Activated T-helper 1 cell treated with anti-CD3 and anti-CD28 coated beads, Interleukin-12 subunit alpha, Interleukin-12 subunit beta, Interleukin-2, Interleukin-4 antibody, amounts not matched to agents 30 ng/mL and 10 ng/mL and 1 ng/mL, durations not matched to agents 14 hours and 24 hours and 36 hours (primary cell): Measurements from ENCODE around the gene ARHGAP29. TPM values are rescaled to one million over a fixed set of nuclear protein-coding genes. Genes with fewer than 3 reads are reported as not detected.

Source experiments
- DNase-seq: peaks from one replicate; pipeline ENCODE4 v3.0.0; 2021; ENCODE audit warnings: low spot score
- H3K27ac Mint-ChIP-seq: one replicate; pipeline ENCODE4 v1.8.0; 2021; ENCODE audit warnings: mild to moderate bottlenecking, mixed read lengths
- H3K27me3 Mint-ChIP-seq: one replicate; pipeline ENCODE4 v1.8.0; 2022; ENCODE audit warnings: mild to moderate bottlenecking, moderate library complexity, mixed read lengths; ENCODE audit not compliant: insufficient read depth
- H3K36me3 Mint-ChIP-seq: one replicate; pipeline ENCODE4 v1.8.0; 2021; ENCODE audit warnings: low read depth, mixed read lengths
- H3K4me1 Mint-ChIP-seq: one replicate; pipeline ENCODE4 v1.8.0; 2021; ENCODE audit warnings: low read depth, mixed read lengths
- H3K4me3 Mint-ChIP-seq: one replicate; pipeline ENCODE4 v1.8.0; 2021; ENCODE audit warnings: mild to moderate bottlenecking, moderate library complexity, mixed read lengths
- H3K9me3 Mint-ChIP-seq: one replicate; pipeline ENCODE4 v1.8.0; 2021; ENCODE audit warnings: mixed read lengths
- intact Hi-C: fragments of 100-400 bp; cut with micrococcal nuclease; formaldehyde crosslinking; loops from one replicate; pipeline ENCODE4 v1.15.1; 2024
- total RNA-seq: library from RNA; stranded (reverse); gene quantifications from 2 replicates; pipeline ENCODE4 v1.2.3, GENCODE V29; 2022

Gene ARHGAP29
- total RNA-seq, 1 donor from 2014 or later = not detected

DNA sequence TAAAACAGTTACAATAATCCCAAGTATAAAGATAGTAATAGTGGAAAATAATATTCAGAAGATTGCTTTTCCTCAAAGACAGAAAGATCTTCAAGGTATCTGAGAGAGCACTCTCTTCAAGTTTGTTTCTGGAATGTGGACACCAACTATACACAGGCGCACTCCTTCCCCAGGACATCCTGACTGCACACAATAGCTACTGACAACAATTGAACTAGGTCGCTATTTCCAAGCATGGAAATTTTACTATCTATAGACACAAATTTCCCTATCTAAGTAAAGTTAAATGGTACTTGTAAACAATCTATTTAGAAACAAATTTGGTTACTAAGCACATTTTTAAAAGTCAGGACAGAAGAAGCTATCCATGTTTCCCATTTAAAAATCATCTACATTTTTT, 19.1 kb downstream of the ARHGAP29 start:
- intact Hi-C loops = no loop called here
- Mint-ChIP-seq H3K27me3 (peaks cover 29% of the 10 kb centered on the region), H3K27ac (no peak overlapping the region), H3K4me1 (no peaks in the 10 kb centered on the region), H3K36me3 (no peaks in the 10 kb centered on the region), H3K4me3 (no peak overlapping the region), H3K9me3 (no peaks in the 10 kb centered on the region)
- no peak for DNase-seq

DNA sequence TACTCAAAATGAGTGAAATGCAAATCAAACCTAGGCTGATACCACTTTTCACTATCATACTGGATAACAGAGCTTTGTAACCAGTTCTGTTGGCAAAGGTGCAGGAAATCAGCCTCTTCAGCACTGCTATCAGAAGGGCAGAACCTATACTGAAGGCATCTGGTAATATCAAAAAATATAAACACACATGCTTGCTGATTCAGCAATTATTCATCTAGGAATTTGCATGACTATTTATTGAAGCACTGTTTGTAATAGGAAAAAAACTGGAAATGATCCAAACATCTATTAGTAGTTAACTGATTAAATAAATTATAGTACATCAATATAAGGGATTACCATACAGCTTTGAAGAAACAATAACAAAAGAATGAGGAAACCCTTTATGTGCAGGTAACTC, 21.4 kb downstream of the ARHGAP29 start:
- Mint-ChIP-seq H3K9me3 (no peaks in the 10 kb centered on the region), H3K27me3 (peaks cover 27% of the 10 kb centered on the region), H3K4me1 (no peaks in the 10 kb centered on the region), H3K27ac (no peak overlapping the region), H3K36me3 (no peaks in the 10 kb centered on the region), H3K4me3 (no peak overlapping the region)
- DNase-seq = no peak
- intact Hi-C loops = no loop called here

DNA sequence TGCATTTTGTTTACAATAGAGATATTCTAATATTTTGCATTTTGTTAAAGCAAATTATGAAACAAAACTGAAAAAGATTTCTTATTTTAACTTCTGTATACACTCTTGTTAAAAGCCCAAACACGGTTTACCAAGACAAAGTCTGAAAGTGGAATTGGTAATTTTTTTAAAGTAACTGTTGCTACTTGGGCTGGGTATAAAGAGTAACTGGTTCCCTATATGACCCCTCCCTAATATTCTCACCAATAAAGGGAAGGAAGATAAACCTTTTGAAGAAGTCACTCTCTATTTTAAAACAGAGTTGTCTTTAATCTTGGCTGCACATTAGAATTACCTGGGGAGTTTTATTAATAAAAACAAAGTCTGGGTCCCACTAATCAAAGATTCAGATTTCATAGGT, 27.4 kb downstream of the ARHGAP29 start:
- Mint-ChIP-seq H3K27ac (no peak overlapping the region), H3K27me3 (peaks cover 8% of the 10 kb centered on the region), H3K4me1 (no peaks in the 10 kb centered on the region), H3K9me3 (no peaks in the 10 kb centered on the region), H3K4me3 (no peak overlapping the region), H3K36me3 (no peaks in the 10 kb centered on the region)
- DNase-seq = no peak
- intact Hi-C loops = no loop called here

DNA sequence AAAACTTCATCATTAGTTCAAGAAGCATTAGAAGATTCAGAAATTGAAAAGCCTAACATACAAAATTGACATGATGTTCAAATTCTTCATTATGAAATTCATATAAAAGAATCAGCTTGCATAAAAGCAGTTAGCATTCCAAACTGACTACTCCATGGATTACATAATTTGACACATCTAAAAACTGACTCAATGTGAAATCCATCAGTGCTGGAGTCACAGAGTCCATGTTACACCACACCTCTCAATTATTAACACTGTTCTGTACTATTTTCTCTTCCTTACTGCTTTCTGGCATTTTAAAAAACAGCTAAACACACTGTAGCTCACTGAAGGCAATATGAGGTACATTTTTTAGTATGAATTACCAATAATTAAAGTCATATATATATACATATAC, 28.0 kb downstream of the ARHGAP29 start:
- intact Hi-C loops = no loop called here
- H3K27me3 Mint-ChIP-seq = peaks cover 7% of the 10 kb centered on the region
- no peak overlapping the region for H3K4me3 Mint-ChIP-seq

DNA sequence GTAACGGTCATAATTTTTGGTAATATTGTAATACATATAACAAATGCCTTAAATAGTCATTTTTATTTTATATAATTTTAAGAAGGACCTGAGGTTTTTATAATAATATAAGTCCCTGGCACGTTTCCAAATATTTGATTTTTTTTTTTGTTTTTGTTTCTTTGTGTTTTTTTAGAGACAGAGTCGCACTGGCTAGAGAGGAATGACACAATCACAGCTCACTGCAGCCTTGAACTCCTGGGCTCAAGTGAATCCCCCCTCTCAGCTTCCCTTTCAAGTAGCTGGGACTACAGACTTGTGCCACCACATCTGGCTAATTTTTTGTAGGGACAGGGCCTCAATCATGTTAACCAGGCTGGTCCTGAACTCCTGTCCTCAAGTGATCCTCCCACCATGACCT, 29.7 kb downstream of the ARHGAP29 start:
- H3K4me3 Mint-ChIP-seq = no peak overlapping the region
- no peaks in the 10 kb centered on the region for H3K4me1 Mint-ChIP-seq
- H3K36me3 Mint-ChIP-seq = no peaks in the 10 kb centered on the region
- H3K9me3 Mint-ChIP-seq = no peaks in the 10 kb centered on the region
- H3K27me3 Mint-ChIP-seq = peaks cover 4% of the 10 kb centered on the region
- intact Hi-C loops = no loop called here
- no peak overlapping the region for H3K27ac Mint-ChIP-seq
- DNase-seq = no peak

More for the DNA sequence above, 28.0 kb downstream of the ARHGAP29 start:
- no peaks in the 10 kb centered on the region for H3K9me3 Mint-ChIP-seq
- DNase-seq = no peak
- H3K4me1 Mint-ChIP-seq = no peaks in the 10 kb centered on the region
- H3K36me3 Mint-ChIP-seq = no peaks in the 10 kb centered on the region
- no peak overlapping the region for H3K27ac Mint-ChIP-seq

DNA sequence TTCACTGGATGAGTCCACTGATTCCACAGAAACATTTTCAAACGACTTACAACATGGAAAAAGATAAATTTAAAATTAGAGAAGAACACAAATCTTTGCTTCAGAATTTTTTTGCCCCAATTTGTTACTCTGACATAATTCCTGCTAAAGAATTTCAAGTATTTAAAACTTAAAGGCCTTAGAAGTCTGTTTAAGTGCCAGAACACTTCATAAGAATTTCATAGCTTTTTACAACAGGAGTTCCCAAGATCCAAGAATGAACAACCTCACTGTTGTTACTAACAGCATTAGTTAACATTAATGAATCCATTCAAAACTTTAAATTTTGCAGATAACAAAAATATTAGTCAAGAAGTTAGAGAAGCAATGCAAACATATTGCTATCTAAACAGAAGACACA, 31.7 kb downstream of the ARHGAP29 start:
- Mint-ChIP-seq H3K4me3 (no peak overlapping the region), H3K4me1 (no peaks in the 10 kb centered on the region), H3K27ac (no peak overlapping the region), H3K27me3 (peaks cover 12% of the 10 kb centered on the region), H3K36me3 (no peaks in the 10 kb centered on the region), H3K9me3 (no peaks in the 10 kb centered on the region)
- no peak for DNase-seq
- intact Hi-C loops = no loop called here

DNA sequence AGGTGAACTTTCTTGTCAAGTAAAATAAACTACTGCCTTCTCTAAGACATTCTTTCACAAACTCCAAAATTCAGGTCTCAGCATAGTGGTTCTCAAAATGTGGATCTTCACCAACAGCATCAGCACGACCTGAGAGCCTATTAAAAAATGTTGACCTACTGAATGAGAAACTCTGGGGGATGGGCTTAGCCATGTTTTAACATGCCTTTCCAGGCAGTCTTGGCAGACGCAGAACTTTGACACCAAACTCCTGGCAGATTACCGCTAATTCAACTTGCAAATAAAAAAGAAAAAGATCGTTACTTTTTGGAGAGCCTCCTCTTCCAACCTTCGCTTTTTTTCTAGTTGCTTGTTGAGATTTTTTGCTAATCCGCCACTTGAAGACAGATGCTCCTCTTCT, 35.1 kb downstream of the ARHGAP29 start:
- Mint-ChIP-seq H3K9me3 (no peaks in the 10 kb centered on the region), H3K4me1 (no peaks in the 10 kb centered on the region), H3K4me3 (no peak overlapping the region), H3K27me3 (peaks cover 20% of the 10 kb centered on the region), H3K36me3 (no peaks in the 10 kb centered on the region), H3K27ac (no peak overlapping the region)
- DNase-seq = no peak
- intact Hi-C loops = no loop called here

DNA sequence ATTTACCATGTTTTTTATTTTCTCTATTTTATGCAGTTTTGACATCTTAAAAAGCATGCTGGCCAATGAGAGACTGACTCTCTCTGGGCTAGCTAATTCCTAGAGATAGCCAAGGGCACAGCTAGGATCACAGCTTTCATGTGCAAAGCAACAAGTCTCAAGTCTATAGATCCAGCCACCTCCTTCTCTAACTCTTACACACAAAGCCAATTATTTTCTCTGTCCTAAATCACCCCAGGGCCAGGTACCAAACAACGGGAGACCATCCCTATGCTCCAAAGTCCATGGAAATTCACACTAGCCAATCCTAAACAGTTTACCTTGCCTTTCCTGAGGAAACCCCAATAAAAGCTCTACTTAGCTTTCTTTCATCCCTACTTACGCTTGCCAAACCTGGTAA, 38.0 kb downstream of the ARHGAP29 start:
- H3K9me3 Mint-ChIP-seq = no peaks in the 10 kb centered on the region
- H3K27me3 Mint-ChIP-seq = peaks cover 17% of the 10 kb centered on the region
- no peaks in the 10 kb centered on the region for H3K4me1 Mint-ChIP-seq
- no peak for DNase-seq
- no peak overlapping the region for H3K27ac Mint-ChIP-seq
- no peaks in the 10 kb centered on the region for H3K36me3 Mint-ChIP-seq
- no peak overlapping the region for H3K4me3 Mint-ChIP-seq
- intact Hi-C loops = no loop called here

DNA sequence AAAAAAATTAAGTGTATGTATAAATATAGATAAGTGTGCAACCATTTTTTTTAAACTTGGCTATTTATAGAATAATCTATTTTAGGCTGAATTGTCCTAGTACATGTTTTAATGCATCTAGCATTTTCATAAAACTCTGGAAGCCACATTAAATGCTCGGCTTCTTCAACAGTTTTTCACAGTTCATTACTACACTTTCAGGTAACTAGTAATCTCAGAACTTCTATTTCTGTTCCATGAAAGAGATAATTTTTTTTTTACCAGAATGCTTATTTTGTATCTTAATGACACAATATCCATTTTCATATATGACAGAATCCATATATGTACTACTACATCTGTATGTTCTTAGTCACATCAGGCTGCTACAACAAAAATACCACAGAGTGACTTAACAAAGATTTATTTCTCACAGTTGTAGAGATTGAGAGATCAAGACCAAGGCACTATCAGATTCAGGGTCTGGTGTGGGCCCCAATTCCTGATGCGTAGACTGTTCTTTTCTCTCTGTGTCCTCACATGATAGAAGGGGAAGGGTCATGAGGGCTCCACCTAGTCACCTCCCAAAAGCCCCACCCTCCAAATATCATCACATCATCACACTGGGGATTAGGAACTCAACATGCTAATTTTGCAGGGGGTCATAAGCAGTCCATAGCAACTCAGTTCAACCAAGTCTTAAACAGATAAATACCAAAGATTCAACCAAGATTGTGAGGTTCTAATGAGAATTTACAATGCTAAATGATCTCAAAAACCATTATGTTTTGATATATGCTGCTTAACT, 43.1 kb downstream of the ARHGAP29 start:
- H3K27me3 Mint-ChIP-seq = peaks cover 12% of the 10 kb centered on the region
- H3K9me3 Mint-ChIP-seq = no peaks in the 10 kb centered on the region
- intact Hi-C loops = no loop called here
- no peak overlapping the region for H3K4me3 Mint-ChIP-seq
- H3K27ac Mint-ChIP-seq = no peak overlapping the region
- no peaks in the 10 kb centered on the region for H3K4me1 Mint-ChIP-seq
- no peak for DNase-seq
- H3K36me3 Mint-ChIP-seq = no peaks in the 10 kb centered on the region

DNA sequence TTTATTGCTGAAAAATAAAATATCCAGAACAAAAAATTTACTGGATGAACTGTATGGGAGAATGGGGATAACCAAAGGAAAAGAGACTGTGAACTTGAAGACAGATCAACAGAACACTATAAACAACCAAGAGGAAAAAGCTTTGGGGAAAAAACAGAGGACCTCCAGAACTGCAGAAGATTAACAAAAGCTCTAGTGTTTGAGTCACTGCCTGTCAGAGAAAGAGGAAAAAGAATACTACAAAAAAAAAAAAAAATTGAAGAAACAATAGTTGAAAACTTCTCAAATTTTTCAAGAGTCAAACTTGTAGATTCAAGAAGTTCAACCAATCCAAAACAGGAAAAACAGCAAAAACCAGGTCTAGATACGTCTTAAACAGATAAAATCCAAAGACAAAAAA, 44.3 kb downstream of the ARHGAP29 start:
- no peak overlapping the region for H3K4me3 Mint-ChIP-seq
- H3K9me3 Mint-ChIP-seq = no peaks in the 10 kb centered on the region
- peaks cover 15% of the 10 kb centered on the region for H3K27me3 Mint-ChIP-seq
- no peaks in the 10 kb centered on the region for H3K4me1 Mint-ChIP-seq
- H3K36me3 Mint-ChIP-seq = no peaks in the 10 kb centered on the region
- no peak for DNase-seq
- intact Hi-C loops = no loop called here
- H3K27ac Mint-ChIP-seq = no peak overlapping the region

DNA sequence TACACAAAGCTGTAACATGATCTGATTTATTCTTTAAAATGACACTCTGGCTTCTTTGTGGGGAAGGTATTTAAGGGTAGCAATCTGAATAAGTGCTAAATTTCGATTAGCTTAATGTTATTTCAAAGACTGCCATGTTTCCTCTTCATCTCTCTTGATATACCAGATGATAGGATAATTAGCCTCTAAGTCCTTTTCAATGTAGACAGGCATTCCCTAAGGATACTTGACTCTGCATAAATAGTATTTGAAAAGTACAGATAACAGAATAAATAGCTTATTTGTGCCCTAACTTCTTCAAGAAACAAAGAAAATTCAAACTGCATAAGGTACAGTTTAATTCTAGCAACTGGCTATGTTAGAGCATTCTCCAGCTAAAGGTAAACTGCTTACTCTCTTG, 46.2 kb downstream of the ARHGAP29 start:
- Mint-ChIP-seq H3K4me3 (no peak overlapping the region), H3K27ac (no peak overlapping the region), H3K9me3 (no peaks in the 10 kb centered on the region), H3K27me3 (peaks cover 15% of the 10 kb centered on the region), H3K4me1 (no peaks in the 10 kb centered on the region), H3K36me3 (no peaks in the 10 kb centered on the region)
- no peak for DNase-seq
- intact Hi-C loops = no loop called here

DNA sequence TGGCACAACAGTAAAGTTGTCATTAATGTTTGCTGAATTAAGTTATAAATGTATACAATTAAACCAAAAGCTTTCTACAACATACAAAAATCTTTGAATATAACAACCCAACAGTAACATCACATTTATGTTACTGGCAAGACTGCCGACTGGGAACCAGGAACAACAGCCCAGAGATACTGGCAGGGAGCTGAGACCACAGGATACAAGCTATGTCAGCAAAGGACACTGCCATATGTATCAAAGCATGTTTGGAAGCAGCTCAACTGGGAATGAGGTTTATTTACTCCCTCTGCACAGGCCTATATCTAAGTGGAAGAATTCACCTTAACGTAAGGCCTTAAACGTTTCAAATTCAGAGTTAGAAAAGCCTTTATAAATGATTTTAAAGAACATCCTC, 50.4 kb downstream of the ARHGAP29 start:
- Mint-ChIP-seq H3K27ac (no peak overlapping the region), H3K4me3 (no peak overlapping the region), H3K27me3 (peaks cover 13% of the 10 kb centered on the region), H3K9me3 (no peaks in the 10 kb centered on the region), H3K4me1 (no peaks in the 10 kb centered on the region), H3K36me3 (no peaks in the 10 kb centered on the region)
- no peak for DNase-seq
- intact Hi-C loops = no loop called here

DNA sequence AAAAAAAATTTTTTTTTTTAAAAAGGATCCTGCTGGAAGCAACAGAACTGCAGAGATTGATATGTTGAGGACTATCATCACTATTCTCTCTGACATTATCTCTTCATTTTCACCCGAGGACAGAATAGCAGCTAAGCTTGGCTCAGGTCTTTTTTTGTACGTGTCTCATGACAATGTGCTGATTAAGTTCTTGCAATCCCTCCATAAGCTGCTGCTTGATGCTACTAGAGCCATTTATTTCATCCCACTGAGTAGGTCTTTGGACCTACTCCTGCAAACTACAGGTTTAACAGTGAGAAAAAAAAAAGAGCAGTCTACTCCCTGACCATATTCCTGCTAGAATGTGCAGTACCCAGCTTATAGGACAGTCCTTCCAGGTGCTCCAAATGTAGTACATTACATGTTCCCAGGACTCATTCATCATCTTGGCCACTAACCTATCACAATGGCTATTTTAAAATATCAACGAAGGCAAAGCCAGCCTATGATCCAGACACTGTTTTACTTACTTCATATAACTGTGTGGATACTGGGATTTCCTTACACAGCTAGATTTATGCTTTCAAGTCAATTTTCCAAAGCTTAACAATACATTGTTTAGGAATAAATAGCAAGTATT, 54.1 kb downstream of the ARHGAP29 start:
- Mint-ChIP-seq H3K9me3 (no peaks in the 10 kb centered on the region), H3K27ac (no peak overlapping the region), H3K27me3 (peaks cover 6% of the 10 kb centered on the region), H3K4me1 (no peaks in the 10 kb centered on the region), H3K4me3 (no peak overlapping the region), H3K36me3 (no peaks in the 10 kb centered on the region)
- intact Hi-C loops = no loop called here
- no peak for DNase-seq
